ENCODE measurements around the gene RAVER1. TPM values are rescaled to one million over a fixed set of nuclear protein-coding genes. Genes with fewer than 3 reads are reported as not detected.
A peak's percentile ranks its signal among the peaks of the same experiment; 100 is the strongest.

Gene RAVER1
- total and polyA plus RNA-seq, 9 of the 15 experiments (the other 6 are each of a cell fraction or from before 2014, with no cell fraction given) = 0.06 to 113 (median 7.0) TPM

DNA sequence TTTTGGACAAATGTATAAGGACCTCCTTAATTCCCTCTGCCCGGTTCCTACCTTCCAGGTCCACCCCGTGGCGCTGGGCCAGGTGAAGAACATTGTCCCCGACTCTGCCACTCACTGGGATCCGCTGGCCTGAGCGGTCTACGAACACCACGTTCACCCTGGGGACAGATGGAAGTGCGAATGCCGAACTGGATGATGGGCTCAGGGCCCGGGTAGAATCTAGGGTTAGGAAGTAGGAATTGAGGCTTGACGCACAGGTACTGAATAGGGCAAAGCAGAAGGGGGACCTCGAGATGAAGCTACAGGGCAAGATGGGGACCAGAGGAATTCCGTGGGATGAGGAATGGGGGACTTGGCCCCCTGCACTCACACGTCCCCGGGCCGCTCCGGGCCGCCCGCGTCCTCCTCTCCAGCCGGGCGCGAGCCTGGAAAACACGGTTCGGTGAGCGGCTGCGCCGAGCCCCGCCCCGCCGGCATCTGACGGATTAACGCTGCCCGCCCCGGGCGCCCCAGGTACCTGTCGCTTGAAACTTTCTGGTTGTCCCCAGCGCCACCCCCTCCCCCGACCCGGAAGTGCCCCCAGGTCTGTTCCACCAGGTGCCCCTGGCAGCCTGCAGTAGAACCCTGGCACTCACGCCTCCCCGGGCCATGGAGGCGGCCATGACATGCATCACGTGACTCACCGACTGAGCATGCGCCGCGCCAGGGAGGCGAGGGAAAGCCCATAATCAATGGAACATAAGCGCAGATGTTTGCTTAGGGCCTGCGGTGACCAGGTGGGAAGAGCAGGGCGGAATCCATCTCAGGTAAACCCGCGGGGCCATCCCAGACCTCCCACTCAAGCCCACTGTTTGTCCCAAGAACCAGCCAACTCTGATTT lies 17.8 kb downstream of the RAVER1 start, which contains the start of gene FDX2 (continued):
- TF ChIP-seq IFI16 (CRISPR knock-in tag; IDR thresholded peaks at IDR 0.05) (no peak), HMG20B (CRISPR knock-in tag; IDR thresholded peaks at IDR 0.05) (no peak), GTF2F1 (IDR thresholded peaks at IDR 0.05; ENCODE audit: low read depth, low read length) (peak; percentile 39; the same call in 1 of the 2 replicates), SRSF7 (optimal IDR thresholded peaks at IDR 0.05; ENCODE audit: low read depth, low read length) (no peak), JUND (IDR thresholded peaks at IDR 0.05; ENCODE audit: borderline replicate concordance, low read depth, low read length) (0 out of 2 replicates have a peak, but pooled peaks have one; percentile 33), JUND (tag; IDR thresholded peaks at IDR 0.05; ENCODE audit: borderline replicate concordance, low read depth, low read length) (no peak), CTBP1 (IDR thresholded peaks at IDR 0.05; ENCODE audit: borderline replicate concordance) (no peak), ZNF384 (IDR thresholded peaks at IDR 0.05; ENCODE audit: low read depth, low read length) (0 out of 2 replicates have a peak, but pooled peaks have one; percentile 21), ADNP (tag; IDR thresholded peaks at IDR 0.05) (no peak), NRF1 (conservative IDR thresholded peaks at IDR 0.05 in 1 of 2, IDR thresholded peaks at IDR 0.05 in 1 of 2) (peak; percentile 93 to 95), SREBF2 (CRISPR knock-in tag; IDR thresholded peaks at IDR 0.05) (no peak)
- TF ChIP-seq, protein P1, sequence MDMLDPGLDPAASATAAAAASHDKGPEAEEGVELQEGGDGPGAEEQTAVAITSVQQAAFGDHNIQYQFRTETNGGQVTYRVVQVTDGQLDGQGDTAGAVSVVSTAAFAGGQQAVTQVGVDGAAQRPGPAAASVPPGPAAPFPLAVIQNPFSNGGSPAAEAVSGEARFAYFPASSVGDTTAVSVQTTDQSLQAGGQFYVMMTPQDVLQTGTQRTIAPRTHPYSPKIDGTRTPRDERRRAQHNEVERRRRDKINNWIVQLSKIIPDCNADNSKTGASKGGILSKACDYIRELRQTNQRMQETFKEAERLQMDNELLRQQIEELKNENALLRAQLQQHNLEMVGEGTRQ (CRISPR knock-in tag; IDR thresholded peaks at IDR 0.05) = peak; percentile 99
- TF ChIP-seq, protein P2, sequence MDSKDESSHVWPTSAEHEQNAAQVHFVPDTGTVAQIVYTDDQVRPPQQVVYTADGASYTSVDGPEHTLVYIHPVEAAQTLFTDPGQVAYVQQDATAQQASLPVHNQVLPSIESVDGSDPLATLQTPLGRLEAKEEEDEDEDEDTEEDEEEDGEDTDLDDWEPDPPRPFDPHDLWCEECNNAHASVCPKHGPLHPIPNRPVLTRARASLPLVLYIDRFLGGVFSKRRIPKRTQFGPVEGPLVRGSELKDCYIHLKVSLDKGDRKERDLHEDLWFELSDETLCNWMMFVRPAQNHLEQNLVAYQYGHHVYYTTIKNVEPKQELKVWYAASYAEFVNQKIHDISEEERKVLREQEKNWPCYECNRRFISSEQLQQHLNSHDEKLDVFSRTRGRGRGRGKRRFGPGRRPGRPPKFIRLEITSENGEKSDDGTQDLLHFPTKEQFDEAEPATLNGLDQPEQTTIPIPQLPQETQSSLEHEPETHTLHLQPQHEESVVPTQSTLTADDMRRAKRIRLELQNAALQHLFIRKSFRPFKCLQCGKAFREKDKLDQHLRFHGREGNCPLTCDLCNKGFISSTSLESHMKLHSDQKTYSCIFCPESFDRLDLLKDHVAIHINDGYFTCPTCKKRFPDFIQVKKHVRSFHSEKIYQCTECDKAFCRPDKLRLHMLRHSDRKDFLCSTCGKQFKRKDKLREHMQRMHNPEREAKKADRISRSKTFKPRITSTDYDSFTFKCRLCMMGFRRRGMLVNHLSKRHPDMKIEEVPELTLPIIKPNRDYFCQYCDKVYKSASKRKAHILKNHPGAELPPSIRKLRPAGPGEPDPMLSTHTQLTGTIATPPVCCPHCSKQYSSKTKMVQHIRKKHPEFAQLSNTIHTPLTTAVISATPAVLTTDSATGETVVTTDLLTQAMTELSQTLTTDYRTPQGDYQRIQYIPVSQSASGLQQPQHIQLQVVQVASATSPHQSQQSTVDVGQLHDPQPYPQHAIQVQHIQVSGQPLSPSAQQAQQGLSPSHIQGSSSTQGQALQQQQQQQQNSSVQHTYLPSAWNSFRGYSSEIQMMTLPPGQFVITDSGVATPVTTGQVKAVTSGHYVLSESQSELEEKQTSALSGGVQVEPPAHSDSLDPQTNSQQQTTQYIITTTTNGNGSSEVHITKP (IDR thresholded peaks at IDR 0.05; ENCODE audit: partially characterized antibody) = peak; percentile 17
- TF ChIP-seq, protein P3, sequence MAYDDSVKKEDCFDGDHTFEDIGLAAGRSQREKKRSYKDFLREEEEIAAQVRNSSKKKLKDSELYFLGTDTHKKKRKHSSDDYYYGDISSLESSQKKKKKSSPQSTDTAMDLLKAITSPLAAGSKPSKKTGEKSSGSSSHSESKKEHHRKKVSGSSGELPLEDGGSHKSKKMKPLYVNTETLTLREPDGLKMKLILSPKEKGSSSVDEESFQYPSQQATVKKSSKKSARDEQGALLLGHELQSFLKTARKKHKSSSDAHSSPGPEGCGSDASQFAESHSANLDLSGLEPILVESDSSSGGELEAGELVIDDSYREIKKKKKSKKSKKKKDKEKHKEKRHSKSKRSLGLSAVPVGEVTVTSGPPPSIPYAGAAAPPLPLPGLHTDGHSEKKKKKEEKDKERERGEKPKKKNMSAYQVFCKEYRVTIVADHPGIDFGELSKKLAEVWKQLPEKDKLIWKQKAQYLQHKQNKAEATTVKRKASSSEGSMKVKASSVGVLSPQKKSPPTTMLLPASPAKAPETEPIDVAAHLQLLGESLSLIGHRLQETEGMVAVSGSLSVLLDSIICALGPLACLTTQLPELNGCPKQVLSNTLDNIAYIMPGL (CRISPR knock-in tag; IDR thresholded peaks at IDR 0.05) = no peak
- TF ChIP-seq, protein P4, sequence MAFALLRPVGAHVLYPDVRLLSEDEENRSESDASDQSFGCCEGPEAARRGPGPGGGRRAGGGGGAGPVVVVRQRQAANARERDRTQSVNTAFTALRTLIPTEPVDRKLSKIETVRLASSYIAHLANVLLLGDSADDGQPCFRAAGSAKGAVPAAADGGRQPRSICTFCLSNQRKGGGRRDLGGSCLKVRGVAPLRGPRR (CRISPR knock-in tag; IDR thresholded peaks at IDR 0.05) = no peak
- TF ChIP-seq, protein P5, sequence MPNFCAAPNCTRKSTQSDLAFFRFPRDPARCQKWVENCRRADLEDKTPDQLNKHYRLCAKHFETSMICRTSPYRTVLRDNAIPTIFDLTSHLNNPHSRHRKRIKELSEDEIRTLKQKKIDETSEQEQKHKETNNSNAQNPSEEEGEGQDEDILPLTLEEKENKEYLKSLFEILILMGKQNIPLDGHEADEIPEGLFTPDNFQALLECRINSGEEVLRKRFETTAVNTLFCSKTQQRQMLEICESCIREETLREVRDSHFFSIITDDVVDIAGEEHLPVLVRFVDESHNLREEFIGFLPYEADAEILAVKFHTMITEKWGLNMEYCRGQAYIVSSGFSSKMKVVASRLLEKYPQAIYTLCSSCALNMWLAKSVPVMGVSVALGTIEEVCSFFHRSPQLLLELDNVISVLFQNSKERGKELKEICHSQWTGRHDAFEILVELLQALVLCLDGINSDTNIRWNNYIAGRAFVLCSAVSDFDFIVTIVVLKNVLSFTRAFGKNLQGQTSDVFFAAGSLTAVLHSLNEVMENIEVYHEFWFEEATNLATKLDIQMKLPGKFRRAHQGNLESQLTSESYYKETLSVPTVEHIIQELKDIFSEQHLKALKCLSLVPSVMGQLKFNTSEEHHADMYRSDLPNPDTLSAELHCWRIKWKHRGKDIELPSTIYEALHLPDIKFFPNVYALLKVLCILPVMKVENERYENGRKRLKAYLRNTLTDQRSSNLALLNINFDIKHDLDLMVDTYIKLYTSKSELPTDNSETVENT (CRISPR knock-in tag; IDR thresholded peaks at IDR 0.05) = peak; percentile 40; the same call in 1 of the 2 replicates

Data from K562 (cell line).